Kidney epithelial cell (primary cell): ENCODE measurements around the gene MANBA. TPM values are rescaled to one million over a fixed set of nuclear protein-coding genes. Genes with fewer than 3 reads are reported as not detected.

Source experiments
- DNase-seq: peaks from one replicate; pipeline ENCODE4 v3.0.0-alpha.2; 2010; ENCODE audit warnings: low read depth
- H3K27me3 ChIP-seq: 2 replicates; pipeline ENCODE4 v1.6.0; 2011; ENCODE audit warnings: low read length; ENCODE audit not compliant: control insufficient read depth, insufficient read depth
- H3K36me3 ChIP-seq: 2 replicates; pipeline ENCODE4 v1.5.1; 2011; ENCODE audit warnings: low read length; ENCODE audit not compliant: control insufficient read depth, insufficient read depth
- H3K4me3 ChIP-seq: 2 replicates; pipeline ENCODE4 v1.5.1; 2011; ENCODE audit warnings: low read depth, mild to moderate bottlenecking, control low read depth, low read length
- CTCF ChIP-seq: IDR thresholded peaks from 2 replicates; pipeline ENCODE4 v1.5.1; 2011; ENCODE audit warnings: mild to moderate bottlenecking, moderate library complexity, low read length, control low read depth, inconsistent platforms; ENCODE audit not compliant: insufficient read depth, poor library complexity, severe bottlenecking
- total RNA-seq: library from RNA; depleted of rRNA; stranded (reverse); fragments of >200 nt; gene quantifications from 2 replicates; pipeline ENCODE4 v1.2.3, GENCODE V29; 2015

The MANBA gene
- total RNA-seq, 1 donor from 2014 or later, result 14.7 TPM

GRCh38 chr4:102678107-102678506 lies 82.7 kb downstream of the MANBA start:
- no peak for DNase-seq
- H3K36me3 ChIP-seq, result no peaks in the 10 kb centered on the region
- TF ChIP-seq CTCF, result no peak
- H3K4me3 ChIP-seq, result no peak overlapping the region
- H3K27me3 ChIP-seq, result no peaks in the 10 kb centered on the region

GRCh38 chr4:102675141-102675540 lies 85.6 kb downstream of the MANBA start:
- Histone ChIP-seq H3K27me3 (no peaks in the 10 kb centered on the region), H3K4me3 (no peak overlapping the region), H3K36me3 (no peaks in the 10 kb centered on the region)
- DNase-seq, result no peak
- no peak for TF ChIP-seq CTCF

- no peak for TF ChIP-seq CTCF
Observed at GRCh38 chr4:102667001-102667400, 93.8 kb downstream of the MANBA start.

GRCh38 chr4:102665527-102665926 lies 95.2 kb downstream of the MANBA start:
- DNase-seq, result no peak
- Histone ChIP-seq H3K36me3 (no peaks in the 10 kb centered on the region), H3K4me3 (no peak overlapping the region), H3K27me3 (no peaks in the 10 kb centered on the region)
- no peak for TF ChIP-seq CTCF

More at GRCh38 chr4:102667001-102667400, 93.8 kb downstream of the MANBA start:
- no peaks in the 10 kb centered on the region for H3K27me3 ChIP-seq
- H3K4me3 ChIP-seq, result no peak overlapping the region
- H3K36me3 ChIP-seq, result no peaks in the 10 kb centered on the region
- DNase-seq, result no peak

DNA sequence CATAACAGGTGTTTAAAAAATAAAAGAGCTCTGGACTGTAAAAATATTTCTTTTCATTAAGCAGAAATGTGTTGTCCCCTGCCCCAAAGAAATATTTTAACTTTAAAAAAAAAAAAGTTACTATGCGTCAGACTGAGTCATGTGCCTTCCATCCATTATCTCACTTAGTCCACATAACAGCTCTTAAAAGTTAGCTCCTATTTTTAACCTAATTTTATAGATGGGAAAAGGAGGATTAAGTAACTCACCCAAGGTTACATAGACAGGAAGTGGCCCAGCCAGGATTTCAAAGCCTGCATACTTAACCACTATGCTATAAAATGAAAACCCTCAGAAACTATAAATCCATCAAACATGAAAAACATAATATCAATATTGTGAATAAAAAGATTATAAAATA lies 97.7 kb downstream of the MANBA start:
- Histone ChIP-seq H3K4me3 (no peak overlapping the region), H3K36me3 (no peaks in the 10 kb centered on the region), H3K27me3 (no peaks in the 10 kb centered on the region)
- TF ChIP-seq CTCF, result no peak
- peak; percentile 28 for DNase-seq

DNA sequence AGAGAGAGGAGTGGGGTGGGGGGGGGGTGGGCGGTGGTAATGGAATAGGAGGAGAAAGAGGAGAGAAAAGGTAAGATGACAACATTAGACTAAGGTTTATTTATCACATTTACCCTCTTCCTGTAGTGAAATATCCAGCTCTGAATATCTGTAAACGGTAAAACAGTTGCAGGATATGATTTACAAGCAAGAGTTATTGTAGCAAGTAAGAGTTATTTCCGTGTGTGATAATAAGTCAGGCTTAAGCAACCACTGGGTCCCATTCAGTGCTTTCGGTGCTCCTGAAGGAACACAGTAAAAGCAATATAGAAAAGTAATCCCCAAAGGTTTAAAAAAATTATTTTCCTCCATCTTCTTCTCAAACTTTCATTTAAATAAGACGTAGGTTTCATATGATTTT lies 103.6 kb downstream of the MANBA start:
- no peaks in the 10 kb centered on the region for H3K27me3 ChIP-seq
- DNase-seq, result no peak
- TF ChIP-seq CTCF, result no peak
- H3K36me3 ChIP-seq, result no peaks in the 10 kb centered on the region
- H3K4me3 ChIP-seq, result no peak overlapping the region
